Daoy (cell line): ENCODE measurements around the gene B3GAT3. TPM values are rescaled to one million over a fixed set of nuclear protein-coding genes. Genes with fewer than 3 reads are reported as not detected.
"Not testable (repeated sequence)": the region's sequence is repeated elsewhere in the genome, so short reads cannot be mapped to it uniquely, and the experiment has no call there.

ENCODE experiments used
- DNase-seq: peaks from one replicate; pipeline ENCODE4 v3.0.0-alpha.2; 2015; ENCODE audit warnings: low read depth
- total RNA-seq: library from RNA; depleted of rRNA; stranded (reverse); fragments of >200 nt; shearing (Covaris generic); gene quantifications from 2 replicates; pipeline ENCODE4 v1.2.3, GENCODE V29; 2014

B3GAT3 gene
- total RNA-seq, 1 experiment from 2014 or later: 17.9 TPM

- no peak for DNase-seq
Observed at GRCh38 chr11:62604460-62605120, 17.2 kb downstream of the B3GAT3 start.

- no peak for DNase-seq
Observed at GRCh38 chr11:62603776-62604299, 17.9 kb downstream of the B3GAT3 start.

- DNase-seq: no peak
Observed at GRCh38 chr11:62603072-62603408, 18.7 kb downstream of the B3GAT3 start.

- DNase-seq: peak; percentile 85
Observed at GRCh38 chr11:62602141-62603071, 19.4 kb downstream of the B3GAT3 start.

GRCh38 chr11:62601372-62602140, 20.2 kb downstream of the B3GAT3 start, which contains the start of gene MTA2:
Gene MTA2 (minus strand): TSS chr11:62601865. CDS start chr11:62601450, 415 bp downstream.
- DNase-seq: peak; percentile 98

- DNase-seq: peak; percentile 57
Observed at GRCh38 chr11:62601122-62601371, 20.7 kb downstream of the B3GAT3 start.

GRCh38 chr11:62600367-62601121, 21.2 kb downstream of the B3GAT3 start:
- no peak for DNase-seq

- DNase-seq: no peak
Observed at GRCh38 chr11:62599901-62600300, 21.9 kb downstream of the B3GAT3 start.

GRCh38 chr11:62599069-62599696, 22.6 kb downstream of the B3GAT3 start:
- DNase-seq: peak; percentile 91

GRCh38 chr11:62595124-62595523, 26.7 kb downstream of the B3GAT3 start:
- DNase-seq: no peak

- DNase-seq: peak; percentile 76
Observed at GRCh38 chr11:62593434-62594044, 28.2 kb downstream of the B3GAT3 start.

GRCh38 chr11:62592989-62593421, 28.8 kb downstream of the B3GAT3 start:
- no peak for DNase-seq

- DNase-seq: no peak
Observed at GRCh38 chr11:62592146-62592815, 29.5 kb downstream of the B3GAT3 start.

GRCh38 chr11:62591448-62592145, 30.2 kb downstream of the B3GAT3 start, which contains the start of gene TUT1:
Gene TUT1 (minus strand): TSS chr11:62591523. CDS start chr11:62591485, 38 bp downstream.
- peak; percentile 98 for DNase-seq

- peak; percentile 30 for DNase-seq
Observed at GRCh38 chr11:62588966-62589637, 32.7 kb downstream of the B3GAT3 start.

- DNase-seq: not testable (repeated sequence)
Observed at GRCh38 chr11:62585356-62585755, 36.4 kb downstream of the B3GAT3 start.

- not testable (repeated sequence) for DNase-seq
Observed at GRCh38 chr11:62581735-62582134, 40.1 kb downstream of the B3GAT3 start.

- no peak for DNase-seq
Observed at GRCh38 chr11:62580959-62581715, 40.6 kb downstream of the B3GAT3 start.
